Hepatocyte (in vitro differentiated cells): Measurements from ENCODE around the gene UTS2B.

Experiments used
- CTCF ChIP-seq: fragments of 200-600 bp; sonication (generic); IDR thresholded peaks from 2 replicates; pipeline ENCODE4 v1.5.1; 2016; ENCODE audit warnings: antibody characterized with exemption, mild to moderate bottlenecking; ENCODE audit not compliant: poor library complexity
- EZH2 ChIP-seq: fragments of 200-600 bp; sonication (generic); IDR thresholded peaks from 2 replicates; pipeline ENCODE4 v1.6.1; 2016; ENCODE audit warnings: antibody characterized with exemption, mild to moderate bottlenecking, borderline replicate concordance
- EZH2phosphoT487 ChIP-seq: fragments of 200-600 bp; sonication (generic); IDR thresholded peaks from one replicate; pipeline ENCODE4 v1.6.1; 2018; ENCODE audit warnings: antibody characterized with exemption, mild to moderate bottlenecking, low read depth, moderate library complexity; ENCODE audit not compliant: unreplicated experiment, severe bottlenecking

GRCh38 chr3:191331388-191331787 is 1.1 kb upstream of the UTS2B start:
- TF ChIP-seq CTCF, result no peak
- TF ChIP-seq EZH2, result no peak
- no peak for TF ChIP-seq EZH2phosphoT487
